Type B pancreatic cell (in vitro differentiated cells): ENCODE data around the gene SMOC2. TPM values are rescaled to one million over a fixed set of nuclear protein-coding genes. Genes with fewer than 3 reads are reported as not detected.

Experiments
- DNase-seq: peaks from one replicate; pipeline ENCODE4 v3.0.0; 2021; ENCODE audit warnings: mixed read lengths; ENCODE audit not compliant: unreplicated experiment; ENCODE audit errors: extremely low spot score
- H3K27ac Mint-ChIP-seq: 2 replicates; pipeline ENCODE4 v1.8.0; 2021; ENCODE audit warnings: mild to moderate bottlenecking, mixed read lengths
- H3K27me3 Mint-ChIP-seq: 2 replicates; pipeline ENCODE4 v1.8.0; 2021; ENCODE audit warnings: mixed read lengths
- H3K36me3 Mint-ChIP-seq: 2 replicates; pipeline ENCODE4 v1.8.0; 2021; ENCODE audit warnings: mixed read lengths
- H3K4me1 Mint-ChIP-seq: one replicate; pipeline ENCODE4 v1.8.0; 2021; ENCODE audit warnings: mixed read lengths; ENCODE audit not compliant: unreplicated experiment
- H3K4me3 Mint-ChIP-seq: 2 replicates; pipeline ENCODE4 v1.8.0; 2021; ENCODE audit warnings: mild to moderate bottlenecking, mixed read lengths
- H3K9me3 Mint-ChIP-seq: 2 replicates; pipeline ENCODE4 v1.8.0; 2021; ENCODE audit warnings: mixed read lengths
- CTCF ChIP-seq: fragments of 200-600 bp; sonication (generic); conservative IDR thresholded peaks from 2 replicates; pipeline ENCODE4 v1.5.0; 2021; ENCODE audit warnings: antibody characterized with exemption, mild to moderate bottlenecking
- total RNA-seq: library from RNA; stranded (reverse); gene quantifications from 2 replicates; pipeline ENCODE4 v1.2.1, GENCODE V29; 2021; ENCODE audit warnings: low replicate concordance

SMOC2 gene
- total RNA-seq, 1 donor from 2014 or later = 18.9 TPM

GRCh38 chr6:168428863-168429262 lies 12.1 kb upstream of the SMOC2 start:
- TF ChIP-seq CTCF = no peak
- H3K27ac Mint-ChIP-seq = no peak overlapping the region
- H3K36me3 Mint-ChIP-seq = no peaks in the 10 kb centered on the region

GRCh38 chr6:168432196-168432595 lies 8.8 kb upstream of the SMOC2 start:
- peaks cover 5% of the 10 kb centered on the region for H3K9me3 Mint-ChIP-seq
- no peak overlapping the region for H3K27ac Mint-ChIP-seq
- no peak overlapping the region for H3K4me3 Mint-ChIP-seq
- H3K4me1 Mint-ChIP-seq = peaks cover 11% of the 10 kb centered on the region
- no peak for TF ChIP-seq CTCF
- no peak for DNase-seq
- no peaks in the 10 kb centered on the region for H3K36me3 Mint-ChIP-seq
- H3K27me3 Mint-ChIP-seq = peaks cover 37% of the 10 kb centered on the region

More at GRCh38 chr6:168428863-168429262, 12.1 kb upstream of the SMOC2 start:
- peaks cover 22% of the 10 kb centered on the region for H3K27me3 Mint-ChIP-seq
- no peak for DNase-seq
- no peaks in the 10 kb centered on the region for H3K4me1 Mint-ChIP-seq
- no peaks in the 10 kb centered on the region for H3K9me3 Mint-ChIP-seq
- H3K4me3 Mint-ChIP-seq = no peak overlapping the region

- H3K36me3 Mint-ChIP-seq = no peaks in the 10 kb centered on the region
- peaks cover 43% of the 10 kb centered on the region for H3K27me3 Mint-ChIP-seq
- H3K27ac Mint-ChIP-seq = no peak overlapping the region
- no peak for DNase-seq
- peaks cover 5% of the 10 kb centered on the region for H3K9me3 Mint-ChIP-seq
- peaks cover 11% of the 10 kb centered on the region for H3K4me1 Mint-ChIP-seq
- no peak overlapping the region for H3K4me3 Mint-ChIP-seq
- no peak for TF ChIP-seq CTCF
Observed at GRCh38 chr6:168433898-168434297, 7.1 kb upstream of the SMOC2 start.

GRCh38 chr6:168434505-168434904 lies 6.5 kb upstream of the SMOC2 start:
- DNase-seq = no peak
- Mint-ChIP-seq H3K4me3 (no peak overlapping the region), H3K36me3 (no peaks in the 10 kb centered on the region), H3K4me1 (peaks cover 11% of the 10 kb centered on the region), H3K9me3 (peaks cover 5% of the 10 kb centered on the region), H3K27me3 (peaks cover 49% of the 10 kb centered on the region), H3K27ac (no peak overlapping the region)
- TF ChIP-seq CTCF = no peak

GRCh38 chr6:168437751-168438150 lies 3.2 kb upstream of the SMOC2 start:
- Mint-ChIP-seq H3K4me3 (no peak overlapping the region), H3K9me3 (peaks cover 5% of the 10 kb centered on the region), H3K27ac (no peak overlapping the region), H3K27me3 (peaks cover 60% of the 10 kb centered on the region), H3K4me1 (peaks cover 24% of the 10 kb centered on the region), H3K36me3 (no peaks in the 10 kb centered on the region)
- DNase-seq = no peak
- no peak for TF ChIP-seq CTCF
